HG03135 (cell line): ENCODE measurements around the gene MYO3A.
"Not testable (repeated sequence)": the region's sequence is repeated elsewhere in the genome, so short reads cannot be mapped to it uniquely, and the experiment has no call there.

Source experiments
- ATAC-seq: cut with Tn5 transposase; IDR thresholded peaks from one replicate; pipeline ENCODE4 v1.9.1; 2021; ENCODE audit warnings: mild to moderate bottlenecking, moderate library complexity; ENCODE audit not compliant: unreplicated experiment

Gene MYO3A

GRCh38 chr10:26067680-26068079 is 133.7 kb downstream of the MYO3A start:
- no peak for ATAC-seq

- ATAC-seq = not testable (repeated sequence)
Observed at GRCh38 chr10:26080971-26081370, 146.9 kb downstream of the MYO3A start.

DNA sequence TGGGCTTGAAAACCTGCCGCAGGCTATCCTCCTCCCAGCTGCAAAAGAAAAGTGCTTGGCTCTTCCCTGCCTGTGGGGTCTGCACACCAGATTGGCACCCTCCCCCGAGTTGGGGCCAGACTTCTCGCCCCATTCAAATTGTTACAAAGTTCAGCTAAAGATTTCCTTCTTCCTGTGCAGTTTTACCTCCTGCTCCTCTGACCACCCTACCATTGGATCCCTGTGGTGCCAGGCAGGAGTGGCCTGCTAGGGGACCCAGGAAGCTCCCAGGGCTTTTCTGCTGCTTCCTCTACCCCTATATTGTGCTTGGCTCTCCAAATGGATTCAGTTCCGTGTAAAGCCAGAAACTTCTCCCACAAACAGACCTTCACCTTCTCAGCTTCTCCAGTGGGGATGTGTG is 147.4 kb downstream of the MYO3A start:
- no peak for ATAC-seq

DNA sequence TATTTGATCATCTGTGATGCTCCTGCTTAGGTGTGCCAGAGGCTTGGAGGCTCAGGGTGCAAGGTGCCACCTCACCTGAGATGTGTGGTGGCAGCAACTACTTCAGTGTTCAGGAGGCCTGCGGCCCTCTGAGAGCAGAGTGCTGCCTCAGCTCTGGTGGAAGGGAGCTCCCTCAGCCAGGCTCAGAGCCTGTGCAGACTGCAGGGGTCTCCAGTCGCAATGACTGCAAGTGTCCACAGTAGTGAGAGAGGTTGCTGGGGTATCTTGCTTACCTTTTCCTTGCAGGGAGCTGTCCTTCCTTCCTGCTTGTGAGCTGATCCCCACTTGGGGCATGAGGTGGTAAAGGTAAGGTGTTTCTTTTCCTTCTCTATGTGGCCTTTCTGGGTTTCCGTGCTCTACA is 151.5 kb downstream of the MYO3A start:
- ATAC-seq = no peak

GRCh38 chr10:26087666-26088065 is 153.6 kb downstream of the MYO3A start:
- no peak for ATAC-seq

DNA sequence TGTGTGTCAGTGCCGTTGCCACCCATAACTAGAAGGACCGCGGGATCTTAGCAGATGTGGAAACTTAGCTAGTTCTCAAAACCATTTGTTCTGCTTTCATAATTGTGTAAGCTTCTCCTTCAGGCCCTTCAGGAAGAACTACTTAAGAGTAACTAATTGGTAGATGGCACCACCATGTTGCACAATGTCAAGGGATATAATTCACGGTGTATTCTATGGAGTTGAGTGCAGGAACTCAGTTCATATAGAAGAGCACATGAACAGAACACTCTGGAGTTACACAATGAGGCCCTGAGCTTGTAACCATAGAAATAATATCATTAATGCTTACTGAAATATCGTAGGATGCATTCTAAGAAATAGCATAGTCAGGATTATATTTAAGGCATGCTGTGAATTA is 156.0 kb downstream of the MYO3A start:
- ATAC-seq = no peak

- no peak for ATAC-seq
Observed at GRCh38 chr10:26090762-26091161, 156.7 kb downstream of the MYO3A start.

DNA sequence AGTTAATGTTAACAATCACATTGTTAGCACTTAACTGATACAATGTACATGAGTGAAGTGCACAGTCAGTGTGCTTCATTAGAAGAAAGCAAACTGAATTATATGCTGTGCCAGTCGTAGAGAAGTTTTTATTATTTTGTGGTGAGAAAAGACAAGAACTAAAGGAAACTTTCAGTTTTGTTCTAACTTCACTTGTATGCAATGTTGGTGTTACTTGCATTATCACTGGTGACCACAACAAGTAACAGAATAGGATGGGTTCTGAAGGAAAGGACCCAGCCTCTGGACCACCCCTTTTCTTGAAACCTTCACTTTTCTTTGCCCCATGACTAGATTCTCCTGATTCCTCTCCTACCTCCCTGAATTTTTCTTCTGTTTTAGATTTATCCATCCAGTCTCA is 159.2 kb downstream of the MYO3A start:
- no peak for ATAC-seq

- ATAC-seq = no peak
Observed at GRCh38 chr10:26095781-26096180, 161.8 kb downstream of the MYO3A start.

DNA sequence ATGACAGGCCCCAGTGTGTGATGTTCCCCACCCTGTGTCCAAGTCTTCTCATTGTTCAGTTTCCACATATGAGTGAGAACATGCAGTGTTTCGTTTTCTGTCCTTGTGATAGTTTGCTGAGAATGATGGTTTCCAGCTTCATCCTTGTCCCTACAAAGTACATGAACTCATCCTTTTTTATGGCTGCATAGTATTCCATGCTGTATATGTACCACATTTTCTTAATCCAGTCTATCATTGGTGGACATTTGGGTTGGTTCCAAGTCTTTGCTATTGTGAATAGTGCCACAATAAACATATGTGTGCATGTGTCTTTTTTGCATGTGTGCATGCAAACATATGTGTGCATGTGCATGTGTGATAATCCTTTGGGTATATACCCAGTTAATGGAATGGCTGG is 163.5 kb downstream of the MYO3A start:
- ATAC-seq = not testable (repeated sequence)

DNA sequence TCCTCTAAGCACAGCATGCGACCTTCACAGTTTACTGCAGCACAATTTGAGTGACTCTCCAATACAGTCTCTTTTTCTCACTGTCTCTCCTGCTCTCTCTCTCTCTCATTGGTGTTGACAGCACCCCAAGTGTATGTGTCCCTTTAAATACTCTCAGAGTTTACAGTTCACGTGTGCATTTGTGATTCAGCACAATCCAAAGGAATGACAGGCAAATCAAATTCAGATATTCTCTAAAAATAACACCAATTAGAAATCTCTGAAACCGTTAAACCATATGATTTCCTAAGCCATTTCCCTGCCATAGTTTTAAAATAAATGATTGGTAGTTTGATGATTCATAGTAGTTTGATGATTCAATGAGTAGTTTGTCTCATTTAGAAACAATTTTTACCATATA is 178.5 kb downstream of the MYO3A start:
- ATAC-seq = no peak

- no peak for ATAC-seq
Observed at GRCh38 chr10:26138613-26139012, 204.6 kb downstream of the MYO3A start.

- ATAC-seq = no peak
Observed at GRCh38 chr10:26156019-26156418, 222.0 kb downstream of the MYO3A start.

- ATAC-seq = no peak
Observed at GRCh38 chr10:26157734-26158133, 223.7 kb downstream of the MYO3A start.

GRCh38 chr10:26169466-26169865 is 235.4 kb downstream of the MYO3A start:
- ATAC-seq = no peak

DNA sequence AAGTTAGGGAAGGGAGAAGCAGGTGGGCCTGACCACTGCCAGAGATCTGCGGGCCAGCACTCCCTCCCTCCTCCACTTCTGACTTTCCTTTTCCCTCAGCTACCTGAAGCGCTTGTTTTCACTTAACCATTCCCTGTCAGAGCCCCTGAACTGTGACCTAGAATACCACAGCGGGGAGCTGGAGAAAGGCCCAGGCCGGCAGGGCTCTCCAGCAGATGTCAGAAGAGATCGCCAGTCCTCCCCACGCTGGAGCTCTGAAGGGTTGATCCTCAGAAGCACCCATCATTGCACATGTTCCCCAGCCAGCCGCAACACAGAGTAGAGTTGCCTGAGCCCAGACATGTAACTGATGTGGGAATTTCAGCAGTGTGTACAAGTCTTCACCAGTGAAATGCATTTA is 238.1 kb downstream of the MYO3A start:
- no peak for ATAC-seq

DNA sequence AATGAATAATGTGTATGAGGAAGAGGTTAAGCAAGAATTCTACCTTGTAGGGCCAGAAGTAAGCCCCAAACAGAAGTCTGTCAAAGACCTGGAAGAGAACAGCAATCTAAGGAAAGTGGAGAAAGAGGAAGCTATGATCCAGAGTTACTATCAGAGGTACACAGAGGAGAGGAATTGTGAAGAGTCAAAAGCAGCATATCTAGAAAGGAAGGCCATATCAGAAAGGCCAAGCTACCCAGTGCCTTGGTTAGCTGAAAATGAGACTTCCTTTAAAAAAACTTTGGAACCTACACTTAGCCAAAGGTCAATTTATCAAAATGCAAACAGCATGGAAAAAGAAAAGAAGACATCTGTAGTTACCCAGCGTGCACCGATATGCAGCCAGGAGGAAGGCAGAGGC is 239.8 kb downstream of the MYO3A start:
- no peak for ATAC-seq

GRCh38 chr10:26177341-26177740 is 243.3 kb downstream of the MYO3A start:
- no peak for ATAC-seq

DNA sequence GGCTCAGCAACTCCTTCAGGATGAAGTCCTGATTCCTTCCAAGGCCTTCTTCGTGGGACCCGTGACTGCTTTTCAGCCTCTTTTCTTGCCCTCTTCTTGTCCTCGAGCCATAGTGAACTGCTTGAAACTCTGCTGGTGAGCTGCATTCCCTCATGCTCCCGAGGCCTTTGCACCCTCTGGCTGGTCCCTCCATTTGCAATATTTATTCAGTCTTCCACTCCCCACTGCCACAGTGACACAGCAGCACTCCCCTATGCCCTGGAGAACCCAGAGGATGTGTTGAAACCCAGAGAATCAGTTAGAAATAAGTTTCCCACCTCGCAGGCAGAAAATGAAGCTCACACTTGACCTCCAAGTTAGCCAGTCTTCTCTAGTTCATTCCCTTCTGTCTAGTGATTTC is 260.2 kb downstream of the MYO3A start:
- no peak for ATAC-seq

DNA sequence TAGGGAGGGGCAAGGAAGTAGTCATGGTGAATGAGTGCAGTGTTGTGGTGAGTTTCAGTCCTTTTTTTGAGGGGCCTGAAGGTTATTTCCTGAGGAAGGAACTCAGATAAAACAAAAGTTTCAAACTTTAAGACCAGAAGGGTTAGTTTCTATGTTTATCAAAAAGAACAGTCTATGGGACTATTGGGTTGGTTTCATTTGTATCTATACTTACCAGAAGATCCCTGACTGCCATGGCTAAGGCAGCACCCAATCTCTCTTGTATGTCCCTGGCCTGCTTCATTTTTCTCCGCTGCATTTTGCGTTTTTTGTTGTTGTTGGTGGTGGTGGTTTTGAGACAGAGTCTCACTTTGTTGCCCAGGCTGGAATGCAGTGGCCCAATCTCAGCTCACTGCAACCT is 263.2 kb downstream of the MYO3A start:
- ATAC-seq = no peak

GRCh38 chr10:26198119-26198518 is 264.1 kb downstream of the MYO3A start:
- no peak for ATAC-seq

DNA sequence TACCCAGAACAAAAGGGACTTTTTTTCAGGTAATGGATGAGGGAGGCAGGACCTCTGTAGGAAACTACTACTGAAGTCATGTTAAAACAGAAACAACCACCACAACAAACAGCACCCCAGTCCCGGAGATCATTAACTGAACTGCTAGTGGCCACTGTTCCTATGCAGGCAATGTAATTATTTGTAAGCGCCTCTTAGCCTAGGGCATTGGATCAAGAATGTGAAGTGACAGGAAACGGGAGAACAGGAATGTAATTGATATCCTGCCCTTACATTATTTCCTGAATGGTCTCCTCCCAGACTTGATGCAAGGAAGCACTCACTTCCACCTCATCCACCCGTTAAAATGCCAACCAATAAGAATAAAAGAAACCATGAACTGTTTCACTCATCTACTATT is 265.8 kb downstream of the MYO3A start:
- ATAC-seq = no peak

- no peak for ATAC-seq
Observed at GRCh38 chr10:26205223-26205622, 271.2 kb downstream of the MYO3A start.
